HCT116 (cell line): ENCODE results near the gene AMPD3. TPM values are rescaled to one million over a fixed set of nuclear protein-coding genes. Genes with fewer than 3 reads are reported as not detected.

Source experiments
- ATAC-seq: fragments of 200-7000 bp; cut with Tn5 transposase; 2 replicates; pipeline ENCODE4 v1.9.1; 2020; ENCODE audit warnings: mild to moderate bottlenecking, moderate library complexity
- BruUV-seq: library from RNA; stranded (reverse); fragments of 400-500 nt; replicated peaks from 2 replicates; lab custom pipeline; 2021; lab: Mats Ljungman, UMichigan
- CTCF ChIA-PET: fragments of 300-600 bp; sonication (Branson Sonifier 250); formaldehyde crosslinking; loops from one replicate; lab custom pipeline; 2021; ENCODE audit warnings: antibody characterized with exemption; lab: Charles Lee
- POLR2A ChIA-PET: fragments of 300-600, 350-600 bp; sonication (Branson Sonifier 250); formaldehyde crosslinking; loops from one replicate; lab custom pipeline; 2021; ENCODE audit warnings: antibody characterized with exemption; lab: Charles Lee
- RAD21 ChIA-PET, 2 experiments: fragments of 300-600 bp; sonication (Branson Sonifier 250); formaldehyde crosslinking; loops; one replicate each; lab custom pipeline; 2023; ENCODE audit warnings: low total read pairs in 2 of 2; ENCODE audit not compliant: uncharacterized antibody in 2 of 2, unreplicated experiment in 2 of 2, low non-redundant PET in 1 of 2; lab: Charles Lee
- DNase-seq: peaks from one replicate; pipeline ENCODE4 v3.0.0-alpha.2; 2010; ENCODE audit warnings: low read depth, low spot score
- H2AFZ ChIP-seq: fragments of 200-600 bp; shearing (Covaris generic), sonication (generic); 2 replicates; pipeline ENCODE4 v1.6.1; 2017; ENCODE audit warnings: low read depth, mixed run types, mixed read lengths, antibody characterized with exemption, low read length; ENCODE audit not compliant: poor library complexity, severe bottlenecking
- H3K27ac ChIP-seq: 2 replicates; pipeline ENCODE4 v1.5.1; 2012; ENCODE audit warnings: low read depth, low read length
- H3K27me3 ChIP-seq: fragments of 200-600 bp; sonication (generic); 2 replicates; pipeline ENCODE4 v1.6.1; 2016; ENCODE audit warnings: mixed run types, low read length, mixed read lengths; ENCODE audit not compliant: insufficient read depth
- H3K36me3 ChIP-seq, 2 experiments: fragments of 200-500 bp in 1 of 2; fragments of 200-600 bp in 1 of 2; sonication (Bioruptor generic) in 1 of 2; sonication (generic) in 1 of 2; 2 replicates each; pipeline versions ENCODE4 v1.5.1 to v1.6.1; 2014 to 2016; ENCODE audit warnings: low read length in 2 of 2, inconsistent platforms in 1 of 2, mixed read lengths in 1 of 2, mixed run types in 1 of 2; ENCODE audit not compliant: insufficient read depth in 2 of 2, control insufficient read depth in 1 of 2
- H3K4me1 ChIP-seq, 2 experiments: fragments of 200-600 bp in 1 of 2; sonication (generic) in 1 of 2; 2 replicates each; pipeline versions ENCODE4 v1.5.1 to v1.6.1; 2012 to 2017; ENCODE audit warnings: low read length in 2 of 2, inconsistent platforms in 1 of 2, mild to moderate bottlenecking in 1 of 2, mixed read lengths in 1 of 2, mixed run types in 1 of 2, moderate library complexity in 1 of 2; ENCODE audit not compliant: insufficient read depth in 2 of 2, control insufficient read depth in 1 of 2
- H3K4me2 ChIP-seq: fragments of 200-600 bp; sonication (generic); 2 replicates; pipeline ENCODE4 v1.6.1; 2017; ENCODE audit warnings: mixed run types, low read length, mixed read lengths
- H3K4me3 ChIP-seq, 2 experiments: fragments of 200-600 bp in 1 of 2; sonication (generic) in 1 of 2; replicated peaks in 1 of 2; 2 replicates each; pipeline ENCODE4 v1.5.1; 2011 to 2016; ENCODE audit warnings: low read length in 2 of 2, control low read depth in 1 of 2, low read depth in 1 of 2, mild to moderate bottlenecking in 1 of 2, mixed read lengths in 1 of 2, mixed run types in 1 of 2
- H3K79me2 ChIP-seq: fragments of 200-600 bp; sonication (generic); 2 replicates; pipeline ENCODE4 v1.6.1; 2017; ENCODE audit warnings: mild to moderate bottlenecking, mixed run types, low read length, moderate library complexity, mixed read lengths; ENCODE audit not compliant: insufficient read depth
- H3K9ac ChIP-seq: fragments of 200-600 bp; sonication (generic); 2 replicates; pipeline ENCODE4 v1.6.1; 2016; ENCODE audit warnings: low read length, mixed read lengths
- H3K9me2 ChIP-seq: fragments of 200-600 bp; sonication (generic), shearing (Covaris generic); 2 replicates; pipeline ENCODE4 v1.6.1; 2017; ENCODE audit warnings: mixed run types, mild to moderate bottlenecking, moderate library complexity; ENCODE audit not compliant: insufficient read depth
- H3K9me3 ChIP-seq, 2 experiments: fragments of 200-500 bp in 1 of 2; fragments of 200-600 bp in 1 of 2; sonication (Bioruptor generic) in 1 of 2; sonication (generic) in 1 of 2; 2 replicates each; pipeline ENCODE4 v1.6.1; 2014 to 2017; ENCODE audit warnings: low read length in 2 of 2, mixed read lengths in 2 of 2, inconsistent platforms in 1 of 2, low read depth in 1 of 2, mild to moderate bottlenecking in 1 of 2, mixed run types in 1 of 2, moderate library complexity in 1 of 2; ENCODE audit not compliant: control insufficient read depth in 1 of 2, insufficient read depth in 1 of 2
- H4K20me1 ChIP-seq: fragments of 200-600 bp; sonication (generic), shearing (Covaris generic); 2 replicates; pipeline ENCODE4 v1.6.1; 2017; ENCODE audit warnings: mixed run types, mild to moderate bottlenecking, moderate library complexity; ENCODE audit not compliant: insufficient read depth
- ATF3 ChIP-seq: IDR thresholded peaks from 2 replicates; pipeline ENCODE4 v1.6.1; 2012
- CEBPB ChIP-seq: IDR thresholded peaks from 2 replicates; pipeline ENCODE4 v1.6.1; 2012; ENCODE audit warnings: low read depth
- CTCF ChIP-seq, 3 experiments: fragments of 200-600 bp in 1 of 3; sonication (generic) in 1 of 3; IDR thresholded peaks in 2 of 3; conservative IDR thresholded peaks in 1 of 3; 2 replicates each; pipeline ENCODE4 v1.5.1; 2012 to 2017; ENCODE audit warnings: low read depth in 2 of 3, low read length in 2 of 3, antibody characterized with exemption in 1 of 3, borderline replicate concordance in 1 of 3, control low read depth in 1 of 3, mild to moderate bottlenecking in 1 of 3, mixed read lengths in 1 of 3, mixed run types in 1 of 3, moderate library complexity in 1 of 3; ENCODE audit not compliant: insufficient read depth in 1 of 3
- EZH2 ChIP-seq: fragments of 200-600 bp; sonication (generic); IDR thresholded peaks from 2 replicates; pipeline ENCODE4 v1.6.1; 2017; ENCODE audit warnings: antibody characterized with exemption, mixed run types
- EZH2phosphoT487 ChIP-seq: fragments of 200-600 bp; IDR thresholded peaks from 2 replicates; pipeline ENCODE4 v1.6.1; 2018; ENCODE audit warnings: antibody characterized with exemption, borderline replicate concordance
- MAX ChIP-seq: IDR thresholded peaks from 2 replicates; pipeline ENCODE4 v1.6.1; 2012
- RAD21 ChIP-seq: IDR thresholded peaks from 2 replicates; pipeline ENCODE4 v1.6.1; 2012; ENCODE audit warnings: low read depth, mild to moderate bottlenecking
- SIN3A ChIP-seq: IDR thresholded peaks from 2 replicates; pipeline ENCODE4 v1.6.1; 2012; ENCODE audit warnings: low read depth
- TCF7L2 ChIP-seq: IDR thresholded peaks from 2 replicates; pipeline ENCODE4 v1.7.0; 2011; ENCODE audit warnings: borderline replicate concordance, inconsistent platforms; ENCODE audit not compliant: insufficient read depth, insufficient read length; ENCODE audit errors: extremely low read depth
- ZBTB33 ChIP-seq: IDR thresholded peaks from 2 replicates; pipeline ENCODE4 v1.6.1; 2011; ENCODE audit warnings: mild to moderate bottlenecking, low read length, moderate library complexity; ENCODE audit not compliant: insufficient replicate concordance; ENCODE audit errors: extremely low read depth
- ZFX ChIP-seq: fragments of 450-650 bp; IDR thresholded peaks from 2 replicates; pipeline ENCODE4 v1.6.1; 2017
- ZNF274 ChIP-seq: fragments of 200-500 bp; sonication (Bioruptor generic); IDR thresholded peaks from 2 replicates; pipeline ENCODE4 v1.6.1; 2014; ENCODE audit warnings: mild to moderate bottlenecking, low read depth, low read length, inconsistent platforms
- intact Hi-C: fragments of 100-400 bp; cut with micrococcal nuclease; formaldehyde crosslinking; loops from 2 replicates; pipeline ENCODE4 v1.10.0; 2022
- total RNA-seq: library from RNA; stranded (reverse); gene quantifications from one replicate; pipeline ENCODE4 v1.2.1, GENCODE V29; 2021; ENCODE audit not compliant: unreplicated experiment

AMPD3 gene
- total RNA-seq, 1 experiment from 2014 or later = 25.9 TPM

GRCh38 chr11:10414181-10414580, 40.9 kb upstream of the AMPD3 start:
- no peak overlapping the region for H3K4me3 ChIP-seq
- H3K9me2 ChIP-seq = no peaks in the 10 kb centered on the region
- no peaks in the 10 kb centered on the region for H3K36me3 ChIP-seq
- H3K9me3 ChIP-seq = no peaks in the 10 kb centered on the region
- ATAC-seq (no peak), DNase-seq (no peak)
- no peaks in the 10 kb centered on the region for H3K27me3 ChIP-seq
- CTCF ChIA-PET = interaction anchor here (1.0 to 2.4 kb wide), 11 partner anchors 8 to 337 kb away, joined by 3 to 18 read pairs (median 4); partner anchors contain the start of genes CTR9 and RNF141
- TF ChIP-seq ZFX (no peak), ZNF274 (no peak), RAD21 (no peak), EZH2phosphoT487 (no peak), TCF7L2 (no peak), EZH2 (no peak)
- H3K4me2 ChIP-seq = no peak overlapping the region
- no peak overlapping the region for H2AFZ ChIP-seq
- intact Hi-C loops = no loop called here
- RAD21 ChIA-PET = interaction anchor here (0.6 to 1.8 kb wide), 4 partner anchors 238 to 322 kb away, joined by 3 to 8 read pairs (median 4); no protein-coding TSS in a partner anchor
- H4K20me1 ChIP-seq = no peaks in the 10 kb centered on the region
- no peak overlapping the region for H3K27ac ChIP-seq
- H3K4me1 ChIP-seq = peaks cover 0 to 30% of the 10 kb centered on the region in 2 experiments; a peak in 3 of 4 replicates
- BruUV-seq = no TSS peak
- POLR2A ChIA-PET = interaction anchor here (0.8 kb wide), 1 partner anchor 32 kb away, joined by 4 read pairs; no protein-coding TSS in a partner anchor
- no peaks in the 10 kb centered on the region for H3K79me2 ChIP-seq
- no peak overlapping the region for H3K9ac ChIP-seq

- H3K27ac ChIP-seq = no peak overlapping the region
- H2AFZ ChIP-seq = no peak overlapping the region
- no peak overlapping the region for H3K4me2 ChIP-seq
- DNase-seq (no peak), ATAC-seq (no peak)
- RAD21 ChIA-PET = interaction anchor here in 1 of 2 experiments (0.6 to 1.8 kb wide), 2 partner anchors 321 to 322 kb away, joined by 3 to 6 read pairs; no protein-coding TSS in a partner anchor
- no peaks in the 10 kb centered on the region for H3K9me3 ChIP-seq
- H4K20me1 ChIP-seq = no peaks in the 10 kb centered on the region
- POLR2A ChIA-PET = no interaction called here
- BruUV-seq = no TSS peak
- CTCF ChIA-PET = interaction anchor here (1.6 to 2.4 kb wide), 2 partner anchors 9 to 48 kb away, joined by 6 to 18 read pairs; no protein-coding TSS in a partner anchor
- no peak overlapping the region for H3K4me3 ChIP-seq
- no peaks in the 10 kb centered on the region for H3K79me2 ChIP-seq
- no peaks in the 10 kb centered on the region for H3K36me3 ChIP-seq
- H3K4me1 ChIP-seq = peaks cover 0 to 28% of the 10 kb centered on the region in 2 experiments; a peak in 3 of 4 replicates
- H3K27me3 ChIP-seq = no peaks in the 10 kb centered on the region
- H3K9ac ChIP-seq = no peak overlapping the region
- intact Hi-C loops = no loop called here
- H3K9me2 ChIP-seq = no peaks in the 10 kb centered on the region
- TF ChIP-seq ATF3 (no peak), ZBTB33 (no peak), EZH2 (no peak), TCF7L2 (no peak), MAX (no peak), CEBPB (no peak), SIN3A (no peak), CTCF (IDR thresholded peaks at IDR 0.05 in 2 of 3, conservative IDR thresholded peaks at IDR 0.05 in 1 of 3; ENCODE audit: borderline replicate concordance in 1 of 3, insufficient read depth in 1 of 3, low read depth in 2 of 3, low read length in 2 of 3) (no peak), RAD21 (no peak)
These were observed 40.4 kb upstream of the AMPD3 start for GRCh38 chr11:10414659-10415058.
